SK-N-MC (cell line): ENCODE results near the gene SLFN5.

Experiments
- EZH2 ChIP-seq: fragments of 200-600 bp; sonication (generic); IDR thresholded peaks from one replicate; pipeline ENCODE4 v1.6.1; 2017; ENCODE audit warnings: antibody characterized with exemption
- FOXP2 ChIP-seq: optimal IDR thresholded peaks from 2 replicates; pipeline ENCODE3; 2011; ENCODE audit warnings: mild to moderate bottlenecking, moderate library complexity; ENCODE audit not compliant: insufficient read depth; ENCODE audit errors: extremely low read length, control extremely low read depth
- POLR2AphosphoS5 ChIP-seq: IDR thresholded peaks from 2 replicates; pipeline ENCODE4 v1.6.1; 2012; ENCODE audit warnings: mild to moderate bottlenecking, low read depth, low read length, borderline replicate concordance

- TF ChIP-seq POLR2AphosphoS5 (no peak), EZH2 (no peak), FOXP2 (no peak)
Measured at GRCh38 chr17:35289222-35289621, 46.4 kb downstream of the SLFN5 start.
